Measurements from ENCODE around the gene RPL27A. TPM values are rescaled to one million over a fixed set of nuclear protein-coding genes. Genes with fewer than 3 reads are reported as not detected.

The RPL27A gene
- total and polyA plus RNA-seq, 2 donors (not counting 1 experiment from before 2014, with no cell fraction given), result 1,009 to 1,473 TPM

GRCh38 chr11:8688414-8689362 lies 6.1 kb downstream of the RPL27A start:
- DNase-seq (peak; percentile 91), ATAC-seq (ENCODE audit: low read depth) (peak; percentile 93)
- peaks cover 26% of the 10 kb centered on the region for H3K79me2 ChIP-seq (ENCODE audit: control insufficient read depth, insufficient read depth, low read length)
- no peaks in the 10 kb centered on the region for H3K9me3 ChIP-seq (ENCODE audit: control extremely low read depth in 1 of 3, control insufficient read depth in 2 of 3, insufficient read depth in 1 of 3, low read length in 2 of 3)
- no peaks in the 10 kb centered on the region for H3K27me3 Mint-ChIP-seq
- peak overlapping the region; percentile 98 for H3K27ac Mint-ChIP-seq
- H3K9ac ChIP-seq (ENCODE audit: low read length), result peak overlapping the region; percentile 70
- peaks cover 3 to 32% of the 10 kb centered on the region in 2 experiments for H3K36me3 ChIP-seq (replicated peaks in 1 of 2; ENCODE audit: control extremely low read depth in 1 of 2, control insufficient read depth in 1 of 2, extremely low read depth in 1 of 2, insufficient read depth in 2 of 2, low read length in 1 of 2)
- peaks cover 26 to 30% of the 10 kb centered on the region in 2 donors for H3K4me1 ChIP-seq (ENCODE audit: control insufficient read depth in 2 of 2, insufficient read depth in 2 of 2, low read length in 2 of 2)
- peak overlapping the region; percentile 74 for H3K4me2 ChIP-seq (replicated peaks; ENCODE audit: low read depth, low read length, poor library complexity, severe bottlenecking)
- WGBS (ENCODE audit: insufficient coverage), result 3% methylated on average over 52 of the region's 56 CpGs
- CTCF ChIA-PET, result interaction anchor here (1.0 kb wide), 1 partner anchor 271 kb away, joined by 5 read pairs; no protein-coding TSS in a partner anchor
- no peaks in the 10 kb centered on the region for H3K9me3 Mint-ChIP-seq (ENCODE audit: insufficient read depth)
- no peaks in the 10 kb centered on the region for H4K20me1 ChIP-seq (ENCODE audit: control insufficient read depth, insufficient read depth, low read length, poor library complexity, severe bottlenecking)
- intact Hi-C loops (cut with micrococcal nuclease), result loop anchor here (2.0 to 10.0 kb wide), 3 partner anchors 222 to 696 kb away; partner anchors contain the start of genes AKIP1, IPO7 and TMEM41B
- POLR2A ChIA-PET, result interaction anchor here (0.7 to 1.1 kb wide), 5 partner anchors 11 to 772 kb away, joined by 3 to 6 read pairs (median 3); partner anchors contain the start of genes LMO1, TMEM9B and ZNF143
- peak overlapping the region; percentile 72 for H2AFZ ChIP-seq (ENCODE audit: insufficient read depth, low read depth, low read length, poor library complexity, severe bottlenecking)
- H3K27me3 ChIP-seq (replicated peaks in 1 of 4; ENCODE audit: control extremely low read depth in 1 of 4, control insufficient read depth in 3 of 4, insufficient read depth in 4 of 4, low read length in 3 of 4), result no peaks in the 10 kb centered on the region
- peak overlapping the region; percentile 83 for H3K27ac ChIP-seq (ENCODE audit: low read length in 2 of 2)
- no peak for TF ChIP-seq CTCF (IDR thresholded peaks at IDR 0.05)
- TF ChIP-seq EZH2 (IDR thresholded peaks at IDR 0.05; ENCODE audit: borderline replicate concordance, insufficient read depth, low read depth, low read length, poor library complexity, severe bottlenecking), result no peak
- peaks cover 47% of the 10 kb centered on the region for H3K4me1 Mint-ChIP-seq
- H3K4me3 ChIP-seq (ENCODE audit: control extremely low read depth in 1 of 5, extremely low read depth in 1 of 5, insufficient read depth in 1 of 5, low read depth in 2 of 5, low read length in 4 of 5), result peak overlapping the region; percentile 56 to 90 (median 77)
- peak overlapping the region; percentile 98 for H3K4me3 Mint-ChIP-seq

All from B cell (primary cell).